Keratinocyte (primary cell): ENCODE results near the gene PLA2G6. TPM values are rescaled to one million over a fixed set of nuclear protein-coding genes. Genes with fewer than 3 reads are reported as not detected.

Experiments used
- DNase-seq: peaks from one replicate; pipeline ENCODE4 v3.0.0-alpha.2; 2011; ENCODE audit warnings: low read depth, missing footprints, low spot score
- FAIRE-seq: peaks from 2 replicates; lab custom pipeline; 2011; peaks lifted over from hg19 to GRCh38; lab: Jason Lieb, UNC
- H2AFZ ChIP-seq: 2 replicates; pipeline ENCODE4 v1.6.0; 2012; ENCODE audit warnings: low read length, control low read depth, inconsistent platforms; ENCODE audit not compliant: control insufficient read depth
- H3K27ac ChIP-seq: 2 replicates; pipeline ENCODE4 v1.5.1; 2011; ENCODE audit warnings: low read length; ENCODE audit not compliant: control insufficient read depth, insufficient read depth
- H3K27me3 ChIP-seq: 3 replicates; pipeline ENCODE4 v1.6.0; 2011; ENCODE audit warnings: low read length; ENCODE audit not compliant: control insufficient read depth, insufficient read depth; ENCODE audit errors: extremely low read depth
- H3K36me3 ChIP-seq, 2 experiments: 2 replicates in 1 of 2; 3 replicates in 1 of 2; pipeline ENCODE4 v1.5.1; 2011; ENCODE audit warnings: low read length in 2 of 2, mild to moderate bottlenecking in 1 of 2; ENCODE audit not compliant: control insufficient read depth in 2 of 2, insufficient read depth in 2 of 2; ENCODE audit errors: extremely low read depth in 1 of 2
- H3K4me1 ChIP-seq: 3 replicates; pipeline ENCODE4 v1.5.1; 2011; ENCODE audit warnings: low read length; ENCODE audit not compliant: control insufficient read depth, insufficient read depth; ENCODE audit errors: extremely low read depth
- H3K4me2 ChIP-seq: 3 replicates; pipeline ENCODE4 v1.6.0; 2011; ENCODE audit warnings: low read depth, low read length; ENCODE audit not compliant: control insufficient read depth, insufficient read depth; ENCODE audit errors: extremely low read depth
- H3K4me3 ChIP-seq, 3 experiments: fragments of 200-600 bp in 1 of 3; sonication (generic) in 1 of 3; 2 replicates in 2 of 3; 3 replicates in 1 of 3; pipeline ENCODE4 v1.5.1; 2011 to 2016; ENCODE audit warnings: low read length in 3 of 3, mild to moderate bottlenecking in 3 of 3, control low read depth in 2 of 3, inconsistent platforms in 1 of 3, low read depth in 1 of 3, mixed read lengths in 1 of 3, mixed run types in 1 of 3, moderate library complexity in 1 of 3; ENCODE audit not compliant: control insufficient read depth in 2 of 3, insufficient read depth in 2 of 3; ENCODE audit errors: extremely low read depth in 1 of 3
- H3K79me2 ChIP-seq: 2 replicates; pipeline ENCODE4 v1.6.0; 2012; ENCODE audit warnings: low read length; ENCODE audit not compliant: control insufficient read depth, insufficient read depth
- H3K9ac ChIP-seq: 3 replicates; pipeline ENCODE4 v1.6.0; 2011; ENCODE audit warnings: low read length; ENCODE audit not compliant: control insufficient read depth, insufficient read depth; ENCODE audit errors: extremely low read depth
- H3K9me1 ChIP-seq: 3 replicates; pipeline ENCODE4 v1.6.0; 2011; ENCODE audit warnings: low read length; ENCODE audit not compliant: control insufficient read depth, insufficient read depth; ENCODE audit errors: extremely low read depth
- H3K9me3 ChIP-seq: 2 replicates; pipeline ENCODE4 v1.5.1; 2012; ENCODE audit warnings: low read depth, low read length; ENCODE audit not compliant: control insufficient read depth
- H4K20me1 ChIP-seq: 3 replicates; pipeline ENCODE4 v1.6.0; 2011; ENCODE audit warnings: low read length; ENCODE audit not compliant: control insufficient read depth, insufficient read depth; ENCODE audit errors: extremely low read depth
- EZH2 ChIP-seq: IDR thresholded peaks from one replicate; pipeline ENCODE4 v1.6.1; 2012; ENCODE audit warnings: inconsistent platforms, mild to moderate bottlenecking, low read length, moderate library complexity
- dilution Hi-C: fragments of 300-500 bp; cut with MboI; formaldehyde crosslinking; loops from one replicate; pipeline ENCODE4 v1.7.0; 2020; ENCODE audit warnings: low sequenced_read_pairs; ENCODE audit not compliant: extremely low pct_ligation_motif_present
- polyA plus RNA-seq, 5 experiments: library from polyadenylated mRNA; depleted of rRNA in 3 of 5; stranded (reverse) in 3 of 5; stranded (forward) in 1 of 5; unstranded in 1 of 5; fragments of >200 nt; gene quantifications; 1 replicate in 1 of 5; 2 replicates in 3 of 5; 3 replicates in 1 of 5; pipeline versions ENCODE4 v1.2.1 to v1.2.3, GENCODE V29; 2011 to 2012; ENCODE audit warnings: missing spikeins in 2 of 5, low read depth in 1 of 5, low replicate concordance in 1 of 5
- TF ChIP-seq, protein P1 (sequence below), 3 experiments: IDR thresholded peaks in 1 of 3; conservative IDR thresholded peaks in 1 of 3; optimal IDR thresholded peaks in 1 of 3; 2 replicates in 2 of 3; 3 replicates in 1 of 3; pipeline versions ENCODE3 to v1.5.1; 2011; ENCODE audit warnings: low read length in 3 of 3, mild to moderate bottlenecking in 3 of 3, moderate library complexity in 2 of 3, control low read depth in 1 of 3, inconsistent platforms in 1 of 3; ENCODE audit not compliant: insufficient read depth in 2 of 3; ENCODE audit errors: extremely low read depth in 1 of 3

The PLA2G6 gene
- polyA plus RNA-seq, 1 donor (not counting 4 experiments of a cell fraction or from before 2014, with no cell fraction given), result 5.2 TPM

- Histone ChIP-seq H3K79me2 (peaks cover 70% of the 10 kb centered on the region), H3K4me3 (no peak overlapping the region), H3K36me3 (peaks cover 11 to 14% of the 10 kb centered on the region in 2 experiments), H3K9ac (no peak overlapping the region), H3K9me3 (no peaks in the 10 kb centered on the region), H3K4me2 (no peak overlapping the region), H2AFZ (no peak overlapping the region), H3K27me3 (no peaks in the 10 kb centered on the region), H3K27ac (no peak overlapping the region), H3K9me1 (no peaks in the 10 kb centered on the region), H4K20me1 (peaks cover 13% of the 10 kb centered on the region), H3K4me1 (peaks cover 16% of the 10 kb centered on the region)
- no peak for TF ChIP-seq EZH2
- TF ChIP-seq, protein P1, sequence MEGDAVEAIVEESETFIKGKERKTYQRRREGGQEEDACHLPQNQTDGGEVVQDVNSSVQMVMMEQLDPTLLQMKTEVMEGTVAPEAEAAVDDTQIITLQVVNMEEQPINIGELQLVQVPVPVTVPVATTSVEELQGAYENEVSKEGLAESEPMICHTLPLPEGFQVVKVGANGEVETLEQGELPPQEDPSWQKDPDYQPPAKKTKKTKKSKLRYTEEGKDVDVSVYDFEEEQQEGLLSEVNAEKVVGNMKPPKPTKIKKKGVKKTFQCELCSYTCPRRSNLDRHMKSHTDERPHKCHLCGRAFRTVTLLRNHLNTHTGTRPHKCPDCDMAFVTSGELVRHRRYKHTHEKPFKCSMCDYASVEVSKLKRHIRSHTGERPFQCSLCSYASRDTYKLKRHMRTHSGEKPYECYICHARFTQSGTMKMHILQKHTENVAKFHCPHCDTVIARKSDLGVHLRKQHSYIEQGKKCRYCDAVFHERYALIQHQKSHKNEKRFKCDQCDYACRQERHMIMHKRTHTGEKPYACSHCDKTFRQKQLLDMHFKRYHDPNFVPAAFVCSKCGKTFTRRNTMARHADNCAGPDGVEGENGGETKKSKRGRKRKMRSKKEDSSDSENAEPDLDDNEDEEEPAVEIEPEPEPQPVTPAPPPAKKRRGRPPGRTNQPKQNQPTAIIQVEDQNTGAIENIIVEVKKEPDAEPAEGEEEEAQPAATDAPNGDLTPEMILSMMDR (optimal IDR thresholded peaks at IDR 0.05 in 1 of 3, IDR thresholded peaks at IDR 0.05 in 1 of 3, conservative IDR thresholded peaks at IDR 0.05 in 1 of 3; ENCODE audit: extremely low read depth in 1 of 3, insufficient read depth in 2 of 3, low read length in 3 of 3), result no peak
- dilution Hi-C loops, result no loop called here
- FAIRE-seq (no peak), DNase-seq (no peak)
These were observed 23.9 kb upstream of the PLA2G6 start for GRCh38 chr22:38205261-38206128.

DNA sequence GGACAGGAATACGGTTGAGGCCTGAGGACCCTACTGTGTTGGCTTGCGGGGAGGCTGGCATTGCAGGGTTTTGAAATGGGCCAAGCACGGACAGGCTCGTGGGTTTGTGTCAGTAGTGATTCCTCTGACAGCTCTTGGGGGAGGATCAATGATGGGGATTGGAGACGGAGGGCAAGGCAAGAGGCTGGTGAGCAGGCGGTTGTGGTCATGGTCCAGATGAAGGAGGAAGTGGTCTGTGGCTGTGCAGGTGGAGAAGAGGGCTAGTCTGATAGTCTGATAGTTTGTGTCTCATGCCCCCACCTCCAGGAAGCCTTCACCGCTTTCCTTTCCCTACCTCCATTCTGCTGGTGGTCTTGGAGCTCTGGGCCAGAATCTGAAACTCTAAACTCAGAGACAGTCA is 23.2 kb upstream of the PLA2G6 start:
- dilution Hi-C loops, result no loop called here
- Histone ChIP-seq H3K4me2 (no peak overlapping the region), H3K79me2 (peaks cover 63% of the 10 kb centered on the region), H3K9me3 (no peaks in the 10 kb centered on the region), H4K20me1 (peaks cover 13% of the 10 kb centered on the region), H3K4me3 (no peak overlapping the region), H3K36me3 (peaks cover 7 to 13% of the 10 kb centered on the region in 2 experiments), H3K9me1 (no peaks in the 10 kb centered on the region), H2AFZ (no peak overlapping the region), H3K27me3 (no peaks in the 10 kb centered on the region), H3K4me1 (peaks cover 16% of the 10 kb centered on the region), H3K9ac (no peak overlapping the region), H3K27ac (no peak overlapping the region)
- TF ChIP-seq, protein P1 (optimal IDR thresholded peaks at IDR 0.05 in 1 of 3, IDR thresholded peaks at IDR 0.05 in 1 of 3, conservative IDR thresholded peaks at IDR 0.05 in 1 of 3; ENCODE audit: extremely low read depth in 1 of 3, insufficient read depth in 2 of 3, low read length in 3 of 3), result no peak
- TF ChIP-seq EZH2, result no peak
- DNase-seq, result no peak
- no peak for FAIRE-seq
